SK-N-SH (cell line): ENCODE results near the gene PLCB3. TPM values are rescaled to one million over a fixed set of nuclear protein-coding genes. Genes with fewer than 3 reads are reported as not detected.
A peak's percentile ranks its signal among the peaks of the same experiment; 100 is the strongest.

Source experiments
- CTCF ChIA-PET: fragments of 300-600, 350-600 bp; formaldehyde crosslinking; extraction: SDS; loops from one replicate; lab custom pipeline; 2021; lab: Yijun Ruan, JAX
- POLR2A ChIA-PET: fragments of 350-600 bp; sonication (Branson Sonifier 250); formaldehyde crosslinking; extraction: SDS; loops from one replicate; lab custom pipeline; 2020; ENCODE audit warnings: antibody characterized with exemption, inconsistent platforms; lab: Yijun Ruan, JAX
- DNase-seq: peaks from one replicate; pipeline ENCODE4 v3.0.0; 2012
- H2AFZ ChIP-seq: fragments of 200-600 bp; sonication (generic); 2 replicates; pipeline ENCODE4 v1.8.1; 2016; ENCODE audit warnings: antibody characterized with exemption, mild to moderate bottlenecking, low read depth
- H3F3A ChIP-seq: fragments of 200-600 bp; sonication (generic); replicated peaks from 2 replicates; pipeline ENCODE3; 2016; ENCODE audit warnings: antibody characterized with exemption, mild to moderate bottlenecking; ENCODE audit not compliant: insufficient read depth
- H3K27ac ChIP-seq, 2 experiments: fragments of 200-500 bp in 1 of 2; fragments of 200-600 bp in 1 of 2; sonication (Bioruptor generic) in 1 of 2; sonication (generic), shearing (Covaris generic) in 1 of 2; 2 replicates each; pipeline versions ENCODE4 v1.5.1 to v1.6.1; 2014 to 2016; ENCODE audit warnings: low read depth in 2 of 2, inconsistent platforms in 1 of 2, low read length in 1 of 2, mild to moderate bottlenecking in 1 of 2, mixed read lengths in 1 of 2
- H3K27me3 ChIP-seq: fragments of 200-600 bp; sonication (generic), shearing (Covaris generic); 2 replicates; pipeline ENCODE4 v1.6.1; 2016; ENCODE audit warnings: mixed run types; ENCODE audit not compliant: insufficient read depth
- H3K36me3 ChIP-seq, 2 experiments: fragments of 200-500 bp in 1 of 2; fragments of 200-600 bp in 1 of 2; sonication (Bioruptor generic) in 1 of 2; sonication (generic) in 1 of 2; replicated peaks in 1 of 2; 2 replicates each; pipeline versions ENCODE3 to v1.5.1; 2014 to 2016; ENCODE audit warnings: low read length in 1 of 2, mild to moderate bottlenecking in 1 of 2; ENCODE audit not compliant: insufficient read depth in 2 of 2, control insufficient read depth in 1 of 2
- H3K4me1 ChIP-seq, 2 experiments: fragments of 200-500 bp in 1 of 2; fragments of 200-600 bp in 1 of 2; sonication (Bioruptor generic) in 1 of 2; sonication (generic), shearing (Covaris generic) in 1 of 2; 2 replicates each; pipeline versions ENCODE4 v1.5.1 to v1.6.1; 2014 to 2016; ENCODE audit warnings: low read depth in 1 of 2, low read length in 1 of 2, mixed run types in 1 of 2; ENCODE audit not compliant: insufficient read depth in 2 of 2, control insufficient read depth in 1 of 2
- H3K4me2 ChIP-seq: fragments of 200-600 bp; sonication (generic), shearing (Covaris generic); 2 replicates; pipeline ENCODE4 v1.6.1; 2017; ENCODE audit warnings: mixed run types
- H3K4me3 ChIP-seq, 2 experiments: fragments of 200-500 bp in 1 of 2; fragments of 200-600 bp in 1 of 2; sonication (Bioruptor generic) in 1 of 2; sonication (generic), shearing (Covaris generic) in 1 of 2; 2 replicates each; pipeline versions ENCODE4 v1.5.1 to v1.8.1; 2014 to 2016; ENCODE audit warnings: low read depth in 2 of 2, inconsistent platforms in 1 of 2, low read length in 1 of 2, mild to moderate bottlenecking in 1 of 2, mixed read lengths in 1 of 2, moderate library complexity in 1 of 2
- H3K79me2 ChIP-seq: fragments of 200-600 bp; sonication (generic); 2 replicates; pipeline ENCODE4 v1.8.1; 2017; ENCODE audit warnings: mild to moderate bottlenecking; ENCODE audit not compliant: insufficient read depth
- H3K9ac ChIP-seq: fragments of 200-600 bp; sonication (generic); 2 replicates; pipeline ENCODE4 v1.6.1; 2017; ENCODE audit warnings: mixed run types
- H3K9me2 ChIP-seq: fragments of 200-600 bp; sonication (generic); 2 replicates; pipeline ENCODE4 v1.6.1; 2017; ENCODE audit warnings: mixed run types
- H3K9me3 ChIP-seq: fragments of 200-600 bp; sonication (generic); 2 replicates; pipeline ENCODE4 v1.6.1; 2017; ENCODE audit warnings: mixed run types, mild to moderate bottlenecking, moderate library complexity
- H4K20me1 ChIP-seq: fragments of 200-600 bp; sonication (generic); 2 replicates; pipeline ENCODE4 v1.6.1; 2017; ENCODE audit warnings: mild to moderate bottlenecking, mixed run types; ENCODE audit not compliant: insufficient read depth
- CTCF ChIP-seq: fragments of 200-600 bp; sonication (generic); IDR thresholded peaks from 2 replicates; pipeline ENCODE4 v1.6.1; 2017; ENCODE audit warnings: antibody characterized with exemption, mild to moderate bottlenecking, moderate library complexity
- ELF1 ChIP-seq: IDR thresholded peaks from 2 replicates; pipeline ENCODE4 v1.4.0; 2012
- GABPA ChIP-seq: IDR thresholded peaks from 2 replicates; pipeline ENCODE4 v1.4.0; 2012; ENCODE audit warnings: low read depth, mild to moderate bottlenecking
- JUND ChIP-seq: IDR thresholded peaks from 2 replicates; pipeline ENCODE4 v1.4.0; 2012
- MAX ChIP-seq: IDR thresholded peaks from 2 replicates; pipeline ENCODE4 v1.4.0; 2012; ENCODE audit warnings: low read depth
- MXI1 ChIP-seq: IDR thresholded peaks from 2 replicates; pipeline ENCODE4 v1.6.1; 2012; ENCODE audit warnings: mild to moderate bottlenecking, low read depth, low read length, improper control_type of control experiment
- NFIC ChIP-seq: IDR thresholded peaks from 2 replicates; pipeline ENCODE4 v1.4.0; 2012; ENCODE audit warnings: borderline replicate concordance
- POLR2AphosphoS5 ChIP-seq: IDR thresholded peaks from 2 replicates; pipeline ENCODE4 v1.6.1; 2012; ENCODE audit warnings: low read depth, low read length
- RAD21 ChIP-seq: IDR thresholded peaks from 2 replicates; pipeline ENCODE4 v1.6.1; 2012; ENCODE audit warnings: mild to moderate bottlenecking, low read length
- SIN3A ChIP-seq: IDR thresholded peaks from 2 replicates; pipeline ENCODE4 v1.6.1; 2012; ENCODE audit warnings: low read depth, mild to moderate bottlenecking, low read length, moderate library complexity, borderline replicate concordance
- TAF1 ChIP-seq: IDR thresholded peaks from 2 replicates; pipeline ENCODE4 v1.6.1; 2012; ENCODE audit warnings: low read depth, mild to moderate bottlenecking, low read length, moderate library complexity, borderline replicate concordance
- WGBS: methylation state at CpG from one replicate; pipeline ENCODE4 v1.1.6; 2017; ENCODE audit warnings: low lambda C conversion rate; 5-methylcytosine and 5-hydroxymethylcytosine counted together
- polyA plus RNA-seq, 3 experiments: library from polyadenylated mRNA; depleted of rRNA; stranded (reverse); fragments of >200 nt; gene quantifications; 2 replicates each; pipeline ENCODE4 v1.2.3, GENCODE V29; 2012

Gene PLCB3
- polyA plus RNA-seq, 1 of the 3 experiments (the other 2 are of a cell fraction), result 30.4 TPM

GRCh38 chr11:64225608-64226506, 25.5 kb upstream of the PLCB3 start, which contains the start of the genes NUDT22 and TRPT1:
NUDT22 (plus strand) TSS chr11:64226274; CDS start chr11:64226653, 379 bp downstream.
TRPT1 (minus strand) TSS chr11:64226186; CDS start chr11:64225860, 326 bp downstream.
- under 1% methylated on average over 27 of the region's 54 CpGs for WGBS
- DNase-seq, result peak; percentile 97
- peaks cover 6% of the 10 kb centered on the region for H3F3A ChIP-seq
- peaks cover 42% of the 10 kb centered on the region for H3K79me2 ChIP-seq
- CTCF ChIA-PET, result interaction anchor here (0.8 to 5.2 kb wide), 9 partner anchors 19 to 78 kb away, joined by 3 to 36 read pairs (median 3); partner anchors contain the start of genes ESRRA, FERMT3, MACROD1 and PLCB3
- H3K4me1 ChIP-seq, result peaks cover 9 to 34% of the 10 kb centered on the region in 2 experiments; a peak in 2 of 4 replicates
- H3K9me2 ChIP-seq, result no peaks in the 10 kb centered on the region
- no peaks in the 10 kb centered on the region for H3K9me3 ChIP-seq
- peak; percentile 59 for TF ChIP-seq MXI1
- TF ChIP-seq ELF1, result peak; percentile 86
- no peak for TF ChIP-seq NFIC
- no peak for TF ChIP-seq JUND
- TF ChIP-seq TAF1, result peak; percentile 64; the same call in 1 of the 2 replicates
- peak; percentile 73 for TF ChIP-seq MAX
- TF ChIP-seq GABPA, result peak; percentile 78
- TF ChIP-seq CTCF, result peak; percentile 16
- TF ChIP-seq POLR2AphosphoS5, result peak; percentile 91
- peak; percentile 16; the same call in 1 of the 2 replicates for TF ChIP-seq SIN3A
- no peak for TF ChIP-seq RAD21
- TF ChIP-seq, all 33 proteins: peak for 8
- H3K27me3 ChIP-seq, result no peaks in the 10 kb centered on the region
- H4K20me1 ChIP-seq, result no peaks in the 10 kb centered on the region
- H3K4me3 ChIP-seq, result peak within 1 kb of the TSS; percentile 88 to 97
- H3K4me2 ChIP-seq, result peak within 1 kb of the TSS; percentile 98
- peaks cover 0 to 14% of the 10 kb centered on the region in 2 experiments for H3K36me3 ChIP-seq
- peak within 1 kb of the TSS; percentile 47 to 88 for H3K27ac ChIP-seq
- H2AFZ ChIP-seq, result peak within 1 kb of the TSS; percentile 93
- POLR2A ChIA-PET, result interaction anchor here (0.7 to 1.7 kb wide), 17 partner anchors 8 to 92 kb away, joined by 3 to 6 read pairs (median 4); partner anchors contain the start of genes FKBP2, PPP1R14B, PRDX5 and STIP1
- peak within 1 kb of the TSS; percentile 75 for H3K9ac ChIP-seq

- H3K36me3 ChIP-seq, result peaks cover 0 to 14% of the 10 kb centered on the region in 2 experiments
- H3K79me2 ChIP-seq, result peaks cover 42% of the 10 kb centered on the region
- H3K9me2 ChIP-seq, result no peaks in the 10 kb centered on the region
- peak overlapping the region; percentile 78; the same call in 1 of the 2 replicates for H2AFZ ChIP-seq
- H3K9me3 ChIP-seq, result no peaks in the 10 kb centered on the region
- H3K27ac ChIP-seq, result peak overlapping the region; percentile 44 to 88
- ChIA-PET POLR2A (interaction anchor here (0.7 to 1.7 kb wide), 16 partner anchors 9 to 91 kb away, joined by 3 to 6 read pairs (median 4); partner anchors contain the start of genes BAD, FKBP2, PPP1R14B and PRDX5), CTCF (interaction anchor here (1.0 to 5.2 kb wide), 7 partner anchors 22 to 78 kb away, joined by 3 to 36 read pairs (median 4); partner anchors contain the start of genes ESRRA, MACROD1 and PLCB3)
- H3F3A ChIP-seq, result peaks cover 10% of the 10 kb centered on the region
- H3K4me2 ChIP-seq, result peak overlapping the region; percentile 98
- 0 out of 2 replicates have a peak, but pooled peaks have one; percentile 4 for TF ChIP-seq MXI1
- TF ChIP-seq NFIC, result no peak
- TF ChIP-seq, all 33 proteins: peak for 1
- Histone ChIP-seq H3K4me1 (peaks cover 13 to 39% of the 10 kb centered on the region in 2 experiments; a peak in 2 of 4 replicates), H3K4me3 (peak overlapping the region; percentile 88 to 97), H3K27me3 (no peaks in the 10 kb centered on the region), H4K20me1 (no peaks in the 10 kb centered on the region), H3K9ac (peak overlapping the region; percentile 75)
- DNase-seq, result peak; percentile 76
- WGBS, result no CpG with 5 or more reads among the region's 26 CpGs
These were observed 24.8 kb upstream of the PLCB3 start for GRCh38 chr11:64226507-64227051.
